Neural cell (in vitro differentiated cells): ENCODE measurements around the gene ZNF277.

Experiments
- CTCF ChIP-seq: fragments of 450-650 bp; IDR thresholded peaks from 2 replicates; pipeline ENCODE4 v1.5.1; 2014; ENCODE audit warnings: antibody characterized with exemption, mild to moderate bottlenecking, moderate library complexity; ENCODE audit not compliant: poor library complexity, severe bottlenecking
- EP300 ChIP-seq: fragments of 450-650 bp; conservative IDR thresholded peaks from 2 replicates; pipeline ENCODE4 v1.6.1; 2014; ENCODE audit warnings: antibody characterized with exemption, mild to moderate bottlenecking, moderate library complexity; ENCODE audit not compliant: poor library complexity, severe bottlenecking
- EZH2 ChIP-seq: fragments of 200-600, 300-800 bp; shearing (Covaris generic), sonication (generic); IDR thresholded peaks from 2 replicates; pipeline ENCODE4 v1.6.1; 2014; ENCODE audit warnings: antibody characterized with exemption, low read length, borderline replicate concordance, mild to moderate bottlenecking; ENCODE audit not compliant: insufficient read depth, poor library complexity, severe bottlenecking
- MXI1 ChIP-seq: fragments of 450-650 bp; conservative IDR thresholded peaks from 2 replicates; pipeline ENCODE4 v1.6.1; 2014; ENCODE audit warnings: antibody characterized with exemption, mild to moderate bottlenecking; ENCODE audit not compliant: poor library complexity, severe bottlenecking
- POLR2AphosphoS5 ChIP-seq: IDR thresholded peaks from 2 replicates; pipeline ENCODE4 v1.6.1; 2012
- RAD21 ChIP-seq: fragments of 450-650 bp; conservative IDR thresholded peaks from 2 replicates; pipeline ENCODE4 v1.6.1; 2014; ENCODE audit warnings: antibody characterized with exemption, mild to moderate bottlenecking, moderate library complexity
- REST ChIP-seq: IDR thresholded peaks from 2 replicates; pipeline ENCODE4 v1.6.1; 2012; ENCODE audit warnings: borderline replicate concordance
- SMC3 ChIP-seq: fragments of 450-650 bp; conservative IDR thresholded peaks from 2 replicates; pipeline ENCODE4 v1.6.1; 2014; ENCODE audit warnings: antibody characterized with exemption, mild to moderate bottlenecking, moderate library complexity; ENCODE audit not compliant: poor library complexity

- TF ChIP-seq CTCF = no peak
- no peak for TF ChIP-seq EZH2
- no peak for TF ChIP-seq EP300
- no peak for TF ChIP-seq RAD21
- no peak for TF ChIP-seq POLR2AphosphoS5
- no peak for TF ChIP-seq REST
- TF ChIP-seq SMC3 = no peak
- no peak for TF ChIP-seq MXI1
Observed at GRCh38 chr7:112293416-112293815, 86.9 kb downstream of the ZNF277 start.
